Measurements from ENCODE around the gene RHAG. TPM values are rescaled to one million over a fixed set of nuclear protein-coding genes. Genes with fewer than 3 reads are reported as not detected.
"Not testable (repeated sequence)": the region's sequence is repeated elsewhere in the genome, so short reads cannot be mapped to it uniquely, and the experiment has no call there.

Gene RHAG
- total RNA-seq, 2 donors from 2014 or later = not detected

GRCh38 chr6:49618257-49618656 lies 18.4 kb downstream of the RHAG start:
- no peak overlapping the region for H3K27ac ChIP-seq (ENCODE audit: low read depth, low read length)
- H3K27me3 Mint-ChIP-seq (ENCODE audit: insufficient read depth) = peaks cover 6% of the 10 kb centered on the region
- no peaks in the 10 kb centered on the region for H3K9me3 Mint-ChIP-seq
- H3K4me1 Mint-ChIP-seq = no peaks in the 10 kb centered on the region
- H3K9me3 ChIP-seq (ENCODE audit: control insufficient read depth, low read length) = no peaks in the 10 kb centered on the region
- H3K36me3 ChIP-seq (ENCODE audit: control insufficient read depth, insufficient read depth, low read length) = no peaks in the 10 kb centered on the region
- no peaks in the 10 kb centered on the region for H3K4me1 ChIP-seq (ENCODE audit: control insufficient read depth, insufficient read depth, low read length)
- no peak overlapping the region for H3K9ac ChIP-seq (ENCODE audit: extremely low read depth, low read length, poor library complexity, severe bottlenecking)
- DNase-seq = no peak
- H3K27me3 ChIP-seq (ENCODE audit: control insufficient read depth, insufficient read depth, low read length, poor library complexity, severe bottlenecking) = no peaks in the 10 kb centered on the region
- TF ChIP-seq CTCF (conservative IDR thresholded peaks at IDR 0.05) = no peak
- no peak overlapping the region for H3K4me3 ChIP-seq (ENCODE audit: low read length)
- no peak overlapping the region for H3K27ac Mint-ChIP-seq
- no peak overlapping the region for H3K4me3 Mint-ChIP-seq
- H3K36me3 Mint-ChIP-seq (ENCODE audit: low read depth) = no peaks in the 10 kb centered on the region

- H3K9ac ChIP-seq (ENCODE audit: extremely low read depth, low read length, poor library complexity, severe bottlenecking); H3K27ac Mint-ChIP-seq; H3K9me3 Mint-ChIP-seq; H3K4me1 Mint-ChIP-seq; H3K9me3 ChIP-seq (ENCODE audit: control insufficient read depth, low read length); H3K4me3 ChIP-seq (ENCODE audit: low read length); DNase-seq; H3K27me3 ChIP-seq (ENCODE audit: control insufficient read depth, insufficient read depth, low read length, poor library complexity, severe bottlenecking); H3K36me3 Mint-ChIP-seq (ENCODE audit: low read depth); H3K4me1 ChIP-seq (ENCODE audit: control insufficient read depth, insufficient read depth, low read length); H3K27ac ChIP-seq (ENCODE audit: low read depth, low read length); H3K36me3 ChIP-seq (ENCODE audit: control insufficient read depth, insufficient read depth, low read length); H3K27me3 Mint-ChIP-seq (ENCODE audit: insufficient read depth); H3K4me3 Mint-ChIP-seq: not testable (repeated sequence)
- WGBS, 2 experiments (ENCODE audit: insufficient coverage in 1 of 2, insufficient read length in 1 of 2) = 80 to 90% methylated on average over 1 to 5 of the region's 5 CpGs
These were observed 22.5 kb downstream of the RHAG start for GRCh38 chr6:49614144-49614543.

- H3K27me3 Mint-ChIP-seq (ENCODE audit: insufficient read depth) = peaks cover 3% of the 10 kb centered on the region
- H3K9ac ChIP-seq (ENCODE audit: extremely low read depth, low read length, poor library complexity, severe bottlenecking) = no peak overlapping the region
- no peak overlapping the region for H3K4me3 ChIP-seq (ENCODE audit: low read length)
- no peaks in the 10 kb centered on the region for H3K9me3 ChIP-seq (ENCODE audit: control insufficient read depth, low read length)
- no peaks in the 10 kb centered on the region for H3K27me3 ChIP-seq (ENCODE audit: control insufficient read depth, insufficient read depth, low read length, poor library complexity, severe bottlenecking)
- no peak for DNase-seq
- no peak overlapping the region for H3K27ac ChIP-seq (ENCODE audit: low read depth, low read length)
- peaks cover 3% of the 10 kb centered on the region for H3K4me1 Mint-ChIP-seq
- H3K27ac Mint-ChIP-seq = no peak overlapping the region
- H3K36me3 ChIP-seq (ENCODE audit: control insufficient read depth, insufficient read depth, low read length) = no peaks in the 10 kb centered on the region
- no peaks in the 10 kb centered on the region for H3K4me1 ChIP-seq (ENCODE audit: control insufficient read depth, insufficient read depth, low read length)
- H3K4me3 Mint-ChIP-seq = no peak overlapping the region
- H3K9me3 Mint-ChIP-seq = no peaks in the 10 kb centered on the region
- H3K36me3 Mint-ChIP-seq (ENCODE audit: low read depth) = no peaks in the 10 kb centered on the region
- 80 to 91% methylated on average over 1 of the region's 1 CpG for WGBS, 2 experiments (ENCODE audit: insufficient coverage in 1 of 2, insufficient read length in 1 of 2)
- no peak for TF ChIP-seq CTCF (conservative IDR thresholded peaks at IDR 0.05)
These were observed 27.4 kb downstream of the RHAG start for GRCh38 chr6:49609285-49609684.

- peak; percentile 55 for DNase-seq
These were observed 28.4 kb downstream of the RHAG start for GRCh38 chr6:49608275-49608674.

More at GRCh38 chr6:49608275-49608674, 28.4 kb downstream of the RHAG start:
- H3K36me3 Mint-ChIP-seq (ENCODE audit: low read depth); H3K4me3 Mint-ChIP-seq; H3K4me1 Mint-ChIP-seq; H3K9ac ChIP-seq (ENCODE audit: extremely low read depth, low read length, poor library complexity, severe bottlenecking); H3K27ac ChIP-seq (ENCODE audit: low read depth, low read length); H3K4me1 ChIP-seq (ENCODE audit: control insufficient read depth, insufficient read depth, low read length); H3K27ac Mint-ChIP-seq; H3K27me3 ChIP-seq (ENCODE audit: control insufficient read depth, insufficient read depth, low read length, poor library complexity, severe bottlenecking); H3K27me3 Mint-ChIP-seq (ENCODE audit: insufficient read depth); H3K4me3 ChIP-seq (ENCODE audit: low read length); H3K9me3 ChIP-seq (ENCODE audit: control insufficient read depth, low read length); H3K36me3 ChIP-seq (ENCODE audit: control insufficient read depth, insufficient read depth, low read length); H3K9me3 Mint-ChIP-seq: not testable (repeated sequence)
- 58 to 75% methylated on average over 2 to 9 of the region's 9 CpGs for WGBS, 2 experiments (ENCODE audit: insufficient coverage in 1 of 2, insufficient read length in 1 of 2)

All from endodermal cell (in vitro differentiated cells).